Gastroesophageal sphincter (tissue), 4 donors: ENCODE results near the gene GNG12. TPM values are rescaled to one million over a fixed set of nuclear protein-coding genes. Genes with fewer than 3 reads are reported as not detected.

Source experiments
- ATAC-seq: fragments of 150-250 bp; one replicate; pipeline ENCODE4 v1.9.1; 2016; ENCODE audit warnings: mild to moderate bottlenecking, moderate library complexity
- H3K27ac ChIP-seq, 4 donors: fragments of 200-600 bp; sonication (generic) in 3 of 4; 1 replicate in 3 of 4; 2 replicates in 1 of 4; pipeline ENCODE4 v1.5.1; 2016 to 2019
- H3K27me3 ChIP-seq: fragments of 200-600 bp; sonication (generic); one replicate; pipeline ENCODE4 v1.5.1; 2019
- H3K36me3 ChIP-seq, 2 donors: fragments of 200-600 bp; sonication (generic); one replicate each; pipeline ENCODE4 v1.5.1; 2019; ENCODE audit warnings: control low read depth in 1 of 2
- H3K4me1 ChIP-seq, 3 donors: fragments of 200-600 bp; sonication (generic); 1 replicate in 2 of 3; 2 replicates in 1 of 3; pipeline ENCODE4 v1.5.1; 2016 to 2019; ENCODE audit warnings: control low read depth in 2 of 3
- H3K4me3 ChIP-seq, 2 donors: fragments of 200-600 bp; sonication (generic); one replicate each; pipeline ENCODE4 v1.5.1; 2019; ENCODE audit warnings: mild to moderate bottlenecking in 1 of 2, moderate library complexity in 1 of 2
- H3K9me3 ChIP-seq, 3 donors: fragments of 200-600 bp; sonication (generic); one replicate each; pipeline ENCODE4 v1.5.1; 2017 to 2019; ENCODE audit warnings: control low read depth in 2 of 3
- CTCF ChIP-seq, 4 experiments: fragments of 200-600 bp in 2 of 4; fragments of 450-650 bp in 2 of 4; sonication (generic) in 1 of 4; IDR thresholded peaks; one replicate each; pipeline ENCODE4 v1.5.1; 2017 to 2019; ENCODE audit warnings: antibody characterized with exemption in 4 of 4, mild to moderate bottlenecking in 2 of 4, moderate library complexity in 2 of 4
- EP300 ChIP-seq: sonication (generic); formaldehyde crosslinking; IDR thresholded peaks from one replicate; pipeline ENCODE4 v1.6.1; 2017; ENCODE audit warnings: antibody characterized with exemption, mild to moderate bottlenecking
- POLR2A ChIP-seq, 2 donors: fragments of 450-650 bp; IDR thresholded peaks; one replicate each; pipeline ENCODE4 v1.6.1; 2017; ENCODE audit warnings: antibody characterized with exemption in 2 of 2, mild to moderate bottlenecking in 2 of 2, moderate library complexity in 1 of 2
- POLR2AphosphoS5 ChIP-seq: sonication (generic); formaldehyde crosslinking; IDR thresholded peaks from one replicate; pipeline ENCODE4 v1.6.1; 2017; ENCODE audit warnings: antibody characterized with exemption
- WGBS, 2 donors: methylation state at CpG; one replicate each; pipeline ENCODE4 v1.1.5; 2018; ENCODE audit warnings: low coverage in 1 of 2; 5-methylcytosine and 5-hydroxymethylcytosine counted together
- total RNA-seq, 4 donors: library from RNA; depleted of rRNA; stranded (reverse); fragments of >200 nt; gene quantifications; one replicate each; pipeline ENCODE4 v1.1.0, GENCODE V29; 2016

The GNG12 gene
- total RNA-seq, 4 donors from 2014 or later, result 135 to 175 (median 149) TPM

GRCh38 chr1:67795179-67795912, 37.9 kb downstream of the GNG12 start:
- Histone ChIP-seq H3K27ac (peak overlapping the region in 1 of 4 donors; percentile 69), H3K9me3 (no peaks in the 10 kb centered on the region), H3K4me3 (no peak overlapping the region), H3K4me1 (peaks cover 24 to 73% (median 43%) of the 10 kb centered on the region in 3 donors), H3K27me3 (no peaks in the 10 kb centered on the region), H3K36me3 (no peaks in the 10 kb centered on the region)
- 72 to 73% methylated on average over 3 to 7 of the region's 8 CpGs for WGBS, 2 donors
- TF ChIP-seq EP300 (no peak), CTCF (IDR thresholded peaks at IDR 0.05) (no peak), POLR2A (IDR thresholded peaks at IDR 0.05) (no peak), POLR2AphosphoS5 (no peak)
- ATAC-seq, result no peak

GRCh38 chr1:67793562-67793961, 39.7 kb downstream of the GNG12 start:
- 17 to 33% methylated on average over 3 of the region's 3 CpGs for WGBS, 2 donors
- H3K4me1 ChIP-seq, result peaks cover 24 to 78% (median 49%) of the 10 kb centered on the region in 3 donors
- H3K9me3 ChIP-seq, result no peaks in the 10 kb centered on the region
- peak overlapping the region; percentile 2 to 69 (median 54) for H3K27ac ChIP-seq
- H3K4me3 ChIP-seq, result no peak overlapping the region
- no peak for TF ChIP-seq EP300
- no peaks in the 10 kb centered on the region for H3K27me3 ChIP-seq
- ATAC-seq, result no peak
- H3K36me3 ChIP-seq, result no peaks in the 10 kb centered on the region

GRCh38 chr1:67792741-67793458, 40.4 kb downstream of the GNG12 start:
- no peaks in the 10 kb centered on the region for H3K9me3 ChIP-seq
- peaks cover 24 to 85% (median 50%) of the 10 kb centered on the region in 3 donors for H3K4me1 ChIP-seq
- no peak for ATAC-seq
- H3K27me3 ChIP-seq, result no peaks in the 10 kb centered on the region
- H3K4me3 ChIP-seq, result no peak overlapping the region
- H3K27ac ChIP-seq, result peak overlapping the region in 3 of 4 donors; percentile 68 to 69 (median 69)
- 29 to 33% methylated on average over 1 of the region's 1 CpG for WGBS, 2 donors
- H3K36me3 ChIP-seq, result no peaks in the 10 kb centered on the region
- TF ChIP-seq CTCF (IDR thresholded peaks at IDR 0.05), result no peak
- no peak for TF ChIP-seq EP300
- TF ChIP-seq POLR2AphosphoS5, result no peak
- TF ChIP-seq POLR2A (IDR thresholded peaks at IDR 0.05), result no peak

- H3K36me3 ChIP-seq, result no peaks in the 10 kb centered on the region
- no peak overlapping the region for H3K4me3 ChIP-seq
- H3K27me3 ChIP-seq, result no peaks in the 10 kb centered on the region
- peak overlapping the region; percentile 37 to 69 (median 68) for H3K27ac ChIP-seq
- TF ChIP-seq CTCF (IDR thresholded peaks at IDR 0.05) (no peak), POLR2AphosphoS5 (no peak), POLR2A (IDR thresholded peaks at IDR 0.05) (no peak), EP300 (no peak)
- peaks cover 24 to 93% (median 50%) of the 10 kb centered on the region in 3 donors for H3K4me1 ChIP-seq
- peak; percentile 18 for ATAC-seq
- WGBS, 2 donors, result 32 to 50% methylated on average over 4 to 5 of the region's 5 CpGs
- no peaks in the 10 kb centered on the region for H3K9me3 ChIP-seq
These were observed 41.2 kb downstream of the GNG12 start for GRCh38 chr1:67792103-67792502.

GRCh38 chr1:67791686-67792085, 41.6 kb downstream of the GNG12 start:
- peaks cover 24 to 94% (median 50%) of the 10 kb centered on the region in 3 donors for H3K4me1 ChIP-seq
- H3K36me3 ChIP-seq, result no peaks in the 10 kb centered on the region
- H3K4me3 ChIP-seq, result no peak overlapping the region
- peak overlapping the region; percentile 37 to 69 (median 68) for H3K27ac ChIP-seq
- H3K27me3 ChIP-seq, result no peaks in the 10 kb centered on the region
- TF ChIP-seq EP300, result no peak
- no peak for TF ChIP-seq POLR2AphosphoS5
- TF ChIP-seq CTCF (IDR thresholded peaks at IDR 0.05), result no peak
- no peak for TF ChIP-seq POLR2A (IDR thresholded peaks at IDR 0.05)
- no peaks in the 10 kb centered on the region for H3K9me3 ChIP-seq
- peak; percentile 89 for ATAC-seq
- WGBS, 2 donors, result 31 to 36% methylated on average over 2 to 3 of the region's 3 CpGs
